ENCODE measurements around the gene LRCH3. TPM values are rescaled to one million over a fixed set of nuclear protein-coding genes. Genes with fewer than 3 reads are reported as not detected.
"Not testable (repeated sequence)": the region's sequence is repeated elsewhere in the genome, so short reads cannot be mapped to it uniquely, and the experiment has no call there.

LRCH3 gene
- total RNA-seq, 2 experiments from 2014 or later: 43.6 to 77.5 TPM

- H3K9me3 Mint-ChIP-seq (ENCODE audit: low read depth); H3K27ac Mint-ChIP-seq; H3K27me3 Mint-ChIP-seq; H3K4me3 Mint-ChIP-seq; ATAC-seq; DNase-seq; POLR2A ChIA-PET; H3K4me1 Mint-ChIP-seq: not testable (repeated sequence)
- CTCF ChIA-PET: interaction anchor here (0.7 kb wide), 1 partner anchor 15 kb away, joined by 3 read pairs; no protein-coding TSS in a partner anchor
- H3K36me3 Mint-ChIP-seq (ENCODE audit: low read depth): peaks cover 19% of the 10 kb centered on the region
- intact Hi-C loops (cut with DNase I, micrococcal nuclease): loop anchor here in 1 of 2 experiments (2.0 kb wide), 1 partner anchor 21 kb away; no protein-coding TSS in a partner anchor
Observed at GRCh38 chr3:197927578-197927977, 136.5 kb downstream of the LRCH3 start.

GRCh38 chr3:197936819-197937384 is 145.8 kb downstream of the LRCH3 start:
- Mint-ChIP-seq H3K27ac (no peak overlapping the region), H3K27me3 (no peaks in the 10 kb centered on the region), H3K9me3 (ENCODE audit: low read depth) (no peaks in the 10 kb centered on the region), H3K4me1 (peaks cover 6% of the 10 kb centered on the region), H3K36me3 (ENCODE audit: low read depth) (no peaks in the 10 kb centered on the region), H3K4me3 (no peak overlapping the region)
- ATAC-seq: no peak
- CTCF ChIA-PET: interaction anchor here (0.5 to 1.4 kb wide), 4 partner anchors 11 to 143 kb away, joined by 3 to 6 read pairs (median 4); no protein-coding TSS in a partner anchor
- no peak for DNase-seq
- intact Hi-C loops (cut with DNase I, micrococcal nuclease): no loop called here
- POLR2A ChIA-PET: no interaction called here

Other genes with a start within 250 kb of the LRCH3 start
- 10 to 100 TPM; 84.9 to 85.1 TPM for gene BDH1, start 235.3 kb upstream of the LRCH3 start, total RNA-seq
- 10 to 100 TPM; 22.7 to 23.4 TPM for gene RUBCN, start 54.4 kb upstream of the LRCH3 start, total RNA-seq
- gene FYTTD1, start 41.4 kb upstream of the LRCH3 start, total RNA-seq: 10 to 100 TPM; 20.7 to 25.6 TPM
- 1,000 to 10,000 TPM; 1,121 to 1,734 TPM for gene RPL35A, start 158.9 kb downstream of the LRCH3 start, total RNA-seq
- gene LMLN, start 169.0 kb downstream of the LRCH3 start, total RNA-seq: 1 to 10 TPM; 4.3 to 7.7 TPM